Medulla oblongata (tissue), 1 donor: Measurements from ENCODE around the gene SRMS.

Source experiments
- DNase-seq: peaks from one replicate; pipeline ENCODE4 v3.0.0-alpha.2; 2015; ENCODE audit errors: extremely low spot score

SRMS gene

DNA sequence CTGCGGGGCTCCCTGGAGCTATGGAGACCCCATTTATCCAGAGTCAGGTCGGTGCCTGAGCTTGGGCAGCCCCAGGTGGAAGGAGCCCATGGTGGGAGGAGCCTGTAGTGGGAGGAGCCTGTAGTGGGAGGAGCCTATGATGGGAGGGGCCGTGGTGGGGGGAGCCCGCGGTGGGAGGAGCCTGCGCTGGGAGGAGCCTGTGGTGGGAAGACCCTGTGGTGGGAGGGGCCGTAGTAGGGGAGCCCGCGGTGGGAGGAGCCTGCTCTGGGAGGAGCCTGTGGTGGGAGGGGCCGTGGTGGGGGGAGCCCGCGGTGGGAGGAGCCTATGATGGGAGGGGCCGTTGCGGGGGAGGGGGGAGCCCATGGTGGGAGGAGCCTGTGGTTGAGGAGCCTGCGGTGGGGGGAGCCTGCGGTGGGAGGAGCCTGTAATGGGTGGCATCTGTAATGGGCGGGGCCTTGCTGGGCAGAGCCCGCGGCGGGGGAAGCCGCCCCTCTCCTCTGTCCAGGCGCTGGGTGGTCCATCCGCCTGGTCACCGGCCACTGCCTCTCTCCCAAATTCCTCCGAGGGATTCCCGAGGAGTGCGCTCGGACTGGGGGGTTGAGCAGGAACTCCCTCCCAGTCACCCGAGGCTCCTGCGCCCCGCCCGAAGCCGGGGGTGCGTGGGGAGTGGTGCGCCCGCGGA is 5.8 kb upstream of the SRMS start:
- peak; percentile 6 for DNase-seq

DNA sequence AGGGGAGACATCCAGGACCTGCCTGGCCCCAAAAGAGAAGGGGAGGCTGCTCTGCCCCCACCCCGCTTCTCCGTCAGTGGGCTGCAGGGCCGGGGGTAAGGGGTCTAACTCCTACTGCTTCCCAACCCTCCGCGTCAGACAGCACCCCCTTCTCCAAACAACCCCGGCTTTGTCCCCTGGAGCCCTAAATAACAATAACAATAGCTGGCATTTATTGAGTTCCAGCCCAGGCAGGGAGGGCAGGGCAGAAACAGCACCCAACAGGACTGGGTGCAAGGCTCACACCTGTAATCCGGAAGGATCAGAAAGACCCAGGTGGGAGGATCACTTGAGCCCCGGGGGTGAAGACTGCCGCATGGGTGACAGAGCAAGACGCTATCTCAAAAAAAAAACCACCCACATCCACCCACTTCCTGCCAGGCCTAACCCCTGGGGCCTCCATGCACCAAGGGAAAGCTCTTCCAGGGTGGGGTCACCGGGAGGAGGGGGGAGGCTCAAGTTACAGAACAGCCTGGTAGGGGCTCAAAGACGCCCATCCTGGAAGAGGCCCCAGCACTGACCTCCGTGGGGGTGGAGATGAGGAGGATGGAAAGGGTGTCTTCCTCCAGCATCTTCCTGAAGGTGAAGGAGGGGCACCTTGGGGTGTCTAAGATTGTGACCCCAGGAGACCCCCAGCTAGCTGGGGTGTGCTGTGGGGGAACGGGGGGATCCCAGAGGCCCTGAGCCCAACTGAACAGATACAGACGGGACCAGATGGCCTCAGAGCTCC is 5.1 kb upstream of the SRMS start:
- no peak for DNase-seq

DNA sequence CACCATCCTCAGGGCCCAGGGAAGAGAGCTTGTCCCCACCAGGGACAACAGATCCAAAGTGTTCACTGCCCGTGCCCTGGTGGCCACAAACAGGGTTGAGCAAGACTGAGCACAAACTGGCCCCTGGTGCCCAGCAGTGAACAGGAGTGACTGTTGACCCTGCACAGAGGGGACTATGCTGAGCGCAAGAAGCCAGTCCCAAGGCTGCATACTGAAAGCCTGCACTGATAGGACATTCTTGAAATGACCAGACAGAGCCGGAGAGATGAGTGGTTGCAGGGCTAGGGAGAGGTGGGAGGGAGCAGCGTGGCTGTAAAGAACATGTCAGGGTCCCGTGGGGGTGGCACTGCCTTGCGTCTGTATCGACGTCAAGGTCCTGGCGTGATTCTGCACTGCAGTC is 3.5 kb upstream of the SRMS start:
- no peak for DNase-seq

DNA sequence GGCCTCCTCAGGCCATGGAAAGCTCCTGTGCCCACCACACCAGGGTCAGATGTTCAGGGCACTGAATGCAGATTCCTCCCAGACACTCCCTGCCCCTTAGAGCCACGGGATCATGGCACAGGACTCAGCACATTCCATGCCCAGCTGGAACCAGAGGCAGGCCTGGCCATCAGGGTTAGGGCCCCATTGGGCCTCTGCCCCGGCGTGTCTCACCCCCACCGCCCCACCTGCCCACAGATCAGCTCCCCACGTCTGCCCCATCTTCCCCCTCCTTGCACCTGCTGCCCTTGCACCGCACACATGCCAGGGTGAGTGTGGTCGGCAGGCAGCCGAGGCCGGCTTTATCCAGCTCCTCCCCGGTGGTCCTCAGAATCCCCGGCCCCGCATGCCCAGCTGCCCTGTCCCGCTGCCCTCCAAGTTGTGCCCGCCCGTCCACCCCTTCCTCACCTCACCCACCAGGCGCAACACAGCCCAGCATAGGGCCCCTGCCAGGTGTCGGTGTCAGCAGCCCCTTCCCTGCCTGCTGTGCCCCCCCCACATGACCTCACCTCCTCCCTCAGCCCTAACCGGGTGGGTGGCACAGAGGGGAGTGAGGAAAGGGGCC is 2.2 kb upstream of the SRMS start:
- DNase-seq, result no peak

DNA sequence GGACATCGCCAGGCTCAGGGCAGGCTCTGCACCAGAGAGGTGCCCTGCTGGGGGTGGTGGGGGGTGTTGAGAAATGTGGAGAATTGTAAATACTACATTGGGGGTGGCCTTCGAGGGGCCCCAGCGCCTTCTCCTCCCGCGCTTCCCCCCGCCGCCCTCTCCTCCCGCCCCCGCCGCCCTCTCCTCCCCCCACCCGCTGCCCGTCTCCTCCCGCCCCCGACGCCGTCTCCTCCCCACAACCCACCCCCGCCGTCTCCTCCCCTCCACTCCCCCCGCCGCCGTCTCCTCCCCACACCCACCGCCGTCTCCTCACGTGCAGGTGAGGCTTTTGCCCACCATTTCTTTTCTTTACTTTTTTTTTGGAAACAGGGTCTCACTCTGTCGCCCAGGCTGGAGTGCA is 1.5 kb upstream of the SRMS start:
- no peak for DNase-seq

DNA sequence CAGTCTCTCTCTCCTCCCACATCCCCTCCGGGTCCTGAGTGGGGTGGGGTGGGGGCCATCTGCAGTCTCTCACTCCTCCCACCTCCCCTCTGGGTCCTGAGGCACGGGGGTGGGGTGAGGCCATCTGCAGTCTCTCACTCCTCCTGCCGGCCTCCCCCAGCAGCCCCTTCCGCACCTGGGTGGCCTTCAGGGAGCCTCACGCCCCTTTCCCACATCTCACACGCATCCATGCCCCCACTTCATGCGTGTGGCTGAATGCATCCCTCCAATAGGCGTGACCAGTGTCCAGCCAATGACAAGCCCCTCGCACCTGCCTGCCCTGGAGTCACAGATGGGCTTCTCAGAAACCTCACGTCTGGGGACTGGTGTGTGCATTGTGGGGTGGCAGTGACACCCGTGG is 993 bp upstream of the SRMS start:
- no peak for DNase-seq

DNA sequence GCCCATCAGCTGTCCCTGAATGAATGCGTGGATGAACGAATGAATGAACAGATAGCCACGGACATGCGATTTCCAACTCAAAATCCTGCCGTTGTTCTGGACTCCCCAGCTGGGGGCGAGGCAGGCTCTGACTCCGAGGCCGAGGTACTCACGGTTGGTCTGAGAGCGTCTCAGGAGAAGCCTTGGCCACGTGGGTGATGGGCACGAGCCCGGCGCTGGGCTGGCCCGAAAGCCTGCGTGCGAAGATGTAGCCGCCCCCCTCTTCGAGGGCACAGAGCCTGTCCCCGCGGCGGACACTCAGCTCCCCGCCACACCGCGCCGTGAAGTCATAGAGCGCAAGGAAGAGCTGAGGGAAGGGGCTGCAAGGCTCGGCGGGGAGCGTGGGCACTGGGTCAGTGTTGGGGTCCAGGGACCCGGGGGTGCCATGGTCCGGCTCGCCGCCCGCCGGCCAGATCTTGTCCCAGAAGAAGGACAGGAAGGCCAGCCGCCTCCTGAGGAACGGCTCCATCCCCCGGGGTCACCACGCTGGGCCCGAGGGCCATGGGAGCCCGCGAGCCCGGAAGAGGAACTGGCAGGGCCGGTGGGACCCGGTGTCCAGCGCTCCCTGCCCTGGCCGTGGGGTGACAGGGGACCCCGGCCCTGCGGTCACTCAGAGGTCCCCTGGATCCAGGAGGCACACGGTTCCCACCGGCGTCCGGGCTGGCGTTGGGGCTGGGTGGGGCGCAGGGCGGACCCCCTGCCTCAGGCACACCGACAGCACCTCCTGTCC is 409 bp downstream of the SRMS start:
- DNase-seq, result no peak

DNA sequence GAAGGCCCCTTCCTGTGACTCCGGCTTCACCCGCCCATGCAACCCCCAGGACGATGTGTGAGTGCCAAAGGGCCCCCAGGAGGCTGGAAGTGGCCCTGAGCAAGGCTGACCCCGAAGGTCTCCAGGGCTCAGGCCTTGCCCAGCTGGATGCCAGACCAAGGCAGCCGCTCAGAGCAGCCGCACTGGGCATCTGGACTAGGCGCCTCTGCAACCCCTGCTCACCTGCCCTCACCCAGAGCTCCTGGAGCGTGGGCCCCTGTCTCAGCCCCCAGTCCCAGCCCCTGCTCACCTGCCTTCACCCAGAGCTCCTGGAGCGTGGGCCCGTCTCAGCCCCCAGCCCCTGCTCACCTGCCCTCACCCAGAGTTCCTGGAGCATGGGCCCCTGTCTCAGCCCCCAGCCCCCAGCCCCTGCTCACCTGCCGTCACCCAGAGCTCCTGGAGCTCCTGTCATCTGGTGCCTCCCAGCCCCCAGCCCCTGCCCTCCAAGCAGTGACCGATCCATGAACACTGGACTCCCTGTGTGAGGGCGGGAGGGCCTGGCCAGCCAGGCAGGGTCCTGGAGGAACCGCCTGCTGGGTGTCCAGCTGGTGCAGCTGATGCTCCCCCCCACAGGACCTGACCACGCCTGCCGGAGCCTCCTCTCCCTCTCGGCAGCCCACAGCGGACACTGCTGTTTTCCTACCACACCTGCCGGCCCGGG is 1.1 kb downstream of the SRMS start:
- DNase-seq, result no peak

DNA sequence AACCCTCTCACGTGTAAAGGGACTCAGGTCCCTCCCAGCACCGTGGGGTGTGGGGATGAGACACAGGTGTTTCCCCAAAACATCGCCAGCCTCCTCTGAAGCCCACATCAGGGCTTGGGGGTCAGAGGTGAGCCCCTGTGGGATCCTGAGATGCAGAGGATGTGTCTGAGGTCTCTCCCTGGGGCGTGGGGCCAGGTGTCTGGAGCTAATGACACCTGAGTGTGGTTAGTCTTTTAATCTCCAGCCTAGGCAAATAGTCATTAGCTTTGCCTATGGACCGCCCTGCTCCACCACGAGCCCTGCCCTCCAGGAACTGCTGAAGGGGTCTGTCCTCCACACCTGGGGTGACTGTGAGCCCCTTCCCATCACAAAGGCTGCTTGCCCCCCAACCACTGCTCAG is 1.7 kb downstream of the SRMS start:
- no peak for DNase-seq

DNA sequence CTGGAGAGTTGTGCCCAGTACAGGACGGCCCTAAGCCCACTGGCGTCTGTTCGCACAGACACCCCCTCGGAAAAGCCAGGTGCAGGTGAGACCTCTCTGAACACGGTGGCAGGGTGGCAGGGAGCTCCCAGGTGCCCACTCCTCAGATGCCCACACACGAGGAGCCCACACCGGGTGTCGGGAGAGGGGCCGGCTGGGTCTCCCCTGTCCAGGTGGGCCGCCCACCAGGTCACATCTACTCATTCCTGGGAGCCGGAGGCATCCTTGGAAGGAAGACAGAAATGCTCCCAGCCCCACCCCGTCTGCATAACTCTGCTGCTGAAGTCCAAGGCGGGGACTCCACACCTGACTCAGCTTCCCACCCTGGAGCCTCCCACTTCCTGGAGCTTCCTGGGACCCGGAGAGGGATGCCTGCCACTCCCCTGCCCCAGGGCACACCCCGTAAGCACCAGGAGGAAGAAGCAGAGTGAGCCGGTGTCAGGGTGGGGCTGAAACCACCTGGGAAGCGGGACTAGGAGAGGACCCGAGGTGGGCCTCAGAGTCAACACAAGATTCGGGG is 2.5 kb downstream of the SRMS start:
- DNase-seq, result no peak

DNA sequence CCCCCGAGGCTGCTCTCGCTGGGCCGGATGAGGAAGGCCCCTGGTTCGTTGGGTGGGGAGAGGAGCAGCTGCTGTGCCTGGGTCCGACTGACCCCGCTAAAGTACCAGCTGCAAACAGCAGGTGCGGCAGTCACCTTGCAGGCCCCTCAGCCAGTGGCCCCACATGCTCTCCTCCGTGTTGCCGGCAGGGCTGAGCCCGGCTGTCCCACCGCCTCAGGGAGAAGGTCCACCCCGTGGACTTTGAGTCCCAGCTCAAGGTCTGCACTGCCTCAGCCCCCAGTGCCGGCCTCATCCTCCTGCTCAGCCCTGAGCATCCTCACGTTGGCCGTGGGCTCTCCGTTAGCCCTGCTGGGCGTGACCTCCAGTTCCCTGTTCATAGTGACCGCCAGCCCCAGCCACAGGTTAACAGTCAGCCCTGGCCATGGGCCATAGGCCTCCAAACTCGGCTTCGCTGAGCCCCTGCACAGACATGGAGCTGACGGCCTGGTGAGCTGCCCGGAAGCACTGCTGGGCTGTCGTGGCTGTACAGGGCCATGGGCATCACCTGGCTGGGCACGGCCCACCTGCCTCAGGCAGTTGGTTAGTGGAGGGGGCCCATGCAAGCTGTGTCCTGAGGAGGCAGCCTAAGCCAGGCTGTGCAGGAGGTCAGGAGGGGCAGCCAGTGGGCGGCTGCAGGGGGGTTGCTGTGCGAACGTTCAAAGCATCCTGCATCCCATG is 3.1 kb downstream of the SRMS start:
- DNase-seq, result no peak

DNA sequence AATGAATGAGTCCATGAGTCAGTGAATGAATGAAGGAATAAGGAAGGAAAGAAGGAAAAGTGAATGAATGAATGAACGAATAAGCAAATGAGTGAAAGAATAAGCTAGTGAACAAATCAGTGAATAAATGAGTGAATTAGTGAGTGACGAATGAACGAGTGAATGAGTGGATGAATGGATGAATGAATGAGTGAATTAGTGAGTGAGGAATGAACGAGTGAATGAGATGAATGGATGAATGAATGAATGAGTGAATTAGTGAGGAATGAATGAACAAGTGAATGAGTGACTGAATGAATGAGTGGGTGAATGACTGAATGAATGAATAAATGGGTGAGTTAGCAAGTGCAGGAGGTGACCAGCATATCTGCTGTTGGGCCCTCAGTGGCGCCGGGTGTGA is 3.8 kb downstream of the SRMS start:
- no peak for DNase-seq

DNA sequence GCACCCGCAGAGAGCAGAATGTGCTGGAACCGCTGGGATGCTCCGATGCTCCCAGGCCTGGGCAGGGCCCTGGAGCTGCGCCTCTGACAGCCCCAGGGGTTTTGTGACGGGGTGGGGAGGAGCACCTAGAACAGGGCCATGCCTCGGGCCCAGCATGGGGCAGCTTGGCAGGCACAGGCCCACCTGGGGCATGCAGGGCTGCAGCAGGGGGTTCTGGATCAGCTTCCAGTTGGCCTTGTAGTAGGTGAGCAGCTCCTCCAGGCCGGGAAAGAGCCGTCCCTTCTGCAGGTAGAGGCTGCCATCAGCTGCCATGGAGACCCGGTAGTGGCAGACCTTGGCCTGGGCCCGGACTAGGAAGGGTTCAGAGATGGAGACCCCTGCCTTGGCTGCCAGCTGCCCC is 4.4 kb downstream of the SRMS start:
- no peak for DNase-seq

DNA sequence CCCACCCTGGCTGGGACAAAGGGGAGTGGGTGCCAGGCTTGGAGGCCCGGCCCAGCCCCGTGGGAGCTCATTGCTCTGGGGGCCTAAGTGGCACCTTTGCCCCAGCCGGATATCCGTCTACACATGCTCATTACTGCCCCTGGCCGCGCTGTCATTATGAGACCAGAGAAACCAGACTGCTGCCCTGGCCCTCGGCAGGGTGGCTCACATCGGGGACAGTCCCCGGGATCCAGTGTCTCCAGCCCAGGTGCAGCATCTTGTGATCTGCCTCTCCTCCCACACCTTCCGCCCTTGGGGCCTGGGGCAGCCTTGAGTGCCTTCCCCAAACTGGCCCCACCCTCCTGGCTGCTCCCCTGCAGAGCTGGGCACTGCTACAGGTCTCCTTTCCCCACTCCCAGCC is 4.9 kb downstream of the SRMS start:
- no peak for DNase-seq

DNA sequence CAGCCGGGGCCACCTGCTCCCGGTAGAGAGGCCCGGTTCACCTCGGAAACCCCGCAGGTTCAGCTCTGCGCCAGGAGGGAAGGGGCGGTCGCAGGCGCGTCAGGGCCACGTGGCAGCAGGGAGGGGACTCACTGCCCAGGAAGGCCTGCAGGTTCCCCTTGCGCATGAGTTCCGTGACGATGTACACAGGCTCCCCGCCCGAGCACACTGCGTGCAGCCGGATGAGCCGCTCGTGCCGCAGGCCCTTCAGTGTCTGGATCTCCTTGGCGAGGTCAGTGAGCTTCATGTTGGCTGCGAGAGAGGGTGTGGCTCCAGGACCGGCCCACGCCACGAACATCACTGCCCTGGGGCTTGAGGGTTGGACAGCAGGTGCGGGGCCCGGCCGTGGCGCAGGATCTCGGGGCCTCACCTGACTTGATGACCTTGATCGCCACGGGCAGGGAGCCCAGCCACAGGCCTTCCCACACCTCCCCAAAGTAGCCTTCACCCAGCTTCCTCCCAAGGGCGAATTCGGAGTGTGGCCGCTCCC is 5.5 kb downstream of the SRMS start:
- DNase-seq, result no peak

DNA sequence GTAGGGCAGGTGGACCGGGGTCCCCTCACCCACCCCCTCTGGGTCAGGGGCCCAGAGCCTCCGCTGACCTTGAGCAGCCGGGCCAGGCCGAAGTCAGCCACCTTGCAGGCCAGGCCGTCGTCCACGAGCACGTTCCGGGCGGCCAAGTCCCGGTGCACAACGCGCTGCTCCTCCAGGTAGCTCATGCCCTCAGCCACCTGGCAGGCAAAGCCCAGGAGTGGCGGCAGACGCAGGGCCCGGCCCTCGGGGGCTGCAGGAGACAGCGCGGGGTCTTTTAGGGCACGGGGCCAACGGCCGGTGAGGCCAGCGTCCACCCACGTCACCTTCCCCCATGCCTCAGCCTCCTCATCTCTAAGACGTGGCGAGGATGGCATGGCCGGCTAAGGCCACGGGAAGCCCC is 6.2 kb downstream of the SRMS start:
- DNase-seq, result no peak

DNA sequence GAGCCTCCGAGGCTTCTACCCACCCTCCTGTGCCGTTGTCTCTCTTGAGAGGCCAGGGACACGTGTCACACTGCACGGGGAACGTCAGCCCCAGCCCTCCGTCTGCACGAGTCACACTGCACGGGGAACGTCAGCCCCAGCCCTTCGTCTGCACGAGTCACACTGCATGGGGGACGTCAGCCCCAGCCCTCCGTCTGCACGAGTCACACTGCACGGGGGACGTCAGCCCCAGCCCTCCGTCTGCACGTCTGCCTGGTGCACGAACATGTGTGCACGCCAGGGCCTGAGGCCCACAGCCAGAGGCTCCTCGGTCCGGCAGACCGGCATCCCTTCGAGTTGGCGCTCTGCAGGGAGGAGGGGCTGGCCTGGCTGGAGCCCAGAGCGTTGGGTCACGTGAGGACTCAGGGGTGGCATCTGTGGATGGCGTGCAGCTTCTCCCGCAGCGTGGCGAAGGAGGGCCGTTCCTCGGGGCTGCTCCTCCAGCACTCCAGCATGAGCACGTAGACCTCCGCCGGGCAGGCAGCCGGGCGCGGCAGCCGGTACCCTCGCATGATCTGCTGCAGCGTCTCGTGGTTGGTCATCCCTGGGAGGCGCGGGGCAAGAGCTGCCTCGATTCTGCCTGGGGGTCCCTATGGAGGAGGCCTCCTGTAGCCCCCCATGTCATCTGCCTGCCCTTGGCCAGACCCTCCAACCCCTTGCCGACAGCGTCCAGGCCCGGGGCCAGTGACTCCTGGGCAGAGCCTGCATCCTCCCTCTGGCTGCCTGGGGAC is 6.9 kb downstream of the SRMS start:
- no peak for DNase-seq

DNA sequence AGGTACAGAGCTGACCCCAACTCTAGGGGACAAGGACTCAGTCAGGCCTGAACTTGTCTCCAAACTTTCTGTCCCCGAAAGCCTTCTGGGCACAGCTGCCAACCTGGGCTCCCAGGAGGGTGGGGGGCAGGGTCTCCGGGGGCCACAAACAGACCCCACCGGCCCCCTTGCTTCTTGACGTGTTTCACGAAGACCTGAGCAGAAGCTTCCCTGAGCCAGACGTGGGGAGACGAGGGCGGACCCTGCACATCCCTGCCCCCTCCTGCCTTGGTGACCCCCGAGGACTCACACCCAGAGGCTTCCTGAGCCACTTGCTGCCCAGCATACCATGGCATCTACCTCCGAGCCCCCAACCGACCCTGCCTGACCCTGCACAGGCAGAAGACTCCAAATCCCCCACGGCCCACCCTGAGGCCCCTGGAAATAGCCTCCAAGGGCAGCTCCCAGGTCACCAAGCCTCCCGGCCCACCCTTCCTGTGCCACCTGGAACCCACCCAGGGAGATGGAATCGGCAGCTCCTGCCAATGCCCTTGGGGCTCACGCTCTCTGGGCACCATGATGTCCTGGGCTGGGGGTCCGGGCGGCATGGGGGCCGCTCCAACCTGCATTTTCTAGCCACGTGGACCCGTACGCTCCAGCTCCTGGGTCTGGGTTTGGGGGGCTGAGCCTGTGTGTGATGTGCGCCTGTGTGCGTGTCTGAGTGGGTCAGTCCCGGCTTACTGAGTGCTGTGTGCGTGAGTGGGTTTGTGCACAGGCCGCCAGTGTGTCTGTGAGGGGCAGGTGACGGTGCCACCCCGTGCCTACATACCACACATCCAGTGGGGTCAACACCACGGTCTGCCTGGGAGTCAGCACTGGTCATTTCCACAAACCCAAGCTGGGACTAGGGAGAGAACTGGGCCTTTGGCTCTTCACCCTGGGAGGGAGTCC is 7.8 kb downstream of the SRMS start:
- DNase-seq, result no peak

DNA sequence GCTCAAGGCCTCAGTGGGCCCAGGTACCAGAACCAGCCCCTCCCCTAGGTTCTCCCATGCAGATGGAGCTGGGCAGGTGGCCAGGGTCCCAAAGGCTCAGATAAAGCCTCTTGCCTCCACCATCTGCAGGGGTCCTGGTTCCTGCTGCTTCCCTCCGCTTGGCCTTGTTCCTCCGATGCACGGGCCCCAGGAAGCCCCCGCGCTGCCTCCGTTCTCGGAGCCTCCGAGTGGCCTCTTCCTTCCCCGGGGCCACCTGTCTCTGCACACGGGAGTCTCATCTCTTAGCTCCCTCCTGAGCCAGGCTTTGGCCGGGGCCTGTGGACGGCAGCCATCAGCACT is 8.5 kb downstream of the SRMS start:
- no peak for DNase-seq
